GM21825 (cell line): Measurements from ENCODE around the gene TINCR.
"Not testable (repeated sequence)": the region's sequence is repeated elsewhere in the genome, so short reads cannot be mapped to it uniquely, and the experiment has no call there.

Experiments
- ATAC-seq: cut with Tn5 transposase; IDR thresholded peaks from one replicate; pipeline ENCODE4 v1.9.1; 2021; ENCODE audit warnings: mild to moderate bottlenecking, moderate library complexity; ENCODE audit not compliant: unreplicated experiment

TINCR gene

GRCh38 chr19:5561559-5561958 lies 6.2 kb downstream of the TINCR start:
- ATAC-seq, result no peak

GRCh38 chr19:5560156-5560555 lies 7.6 kb downstream of the TINCR start:
- ATAC-seq, result no peak

GRCh38 chr19:5559804-5560133 lies 8.0 kb downstream of the TINCR start:
- ATAC-seq, result no peak

DNA sequence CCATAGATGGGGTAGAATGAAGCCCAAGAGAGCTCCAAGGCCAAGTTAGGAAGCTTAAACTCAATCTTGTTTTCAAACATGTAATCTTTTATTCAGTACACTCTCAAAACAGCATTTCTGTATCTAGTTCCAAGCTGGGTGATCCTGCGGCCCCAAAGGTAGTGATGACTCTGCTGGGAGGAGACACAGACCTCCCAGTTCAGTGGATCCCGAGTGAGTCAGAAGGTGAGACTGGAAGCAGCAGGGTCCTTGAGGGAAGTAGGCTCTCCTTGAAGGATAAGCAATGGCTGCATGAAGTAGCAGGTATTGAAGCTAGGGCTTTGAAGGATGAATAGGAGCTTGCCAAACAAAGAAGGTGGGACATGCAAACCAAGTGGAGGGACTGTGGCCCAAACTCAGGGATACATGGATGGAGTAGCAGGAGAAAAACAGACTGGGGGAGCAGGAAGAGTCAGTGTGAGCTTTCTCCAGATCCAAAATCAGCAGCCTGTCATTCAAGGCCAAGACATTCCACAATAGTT lies 9.6 kb downstream of the TINCR start:
- ATAC-seq, result no peak

GRCh38 chr19:5557691-5558090 lies 10.1 kb downstream of the TINCR start:
- ATAC-seq, result no peak

GRCh38 chr19:5554828-5555227 lies 12.9 kb downstream of the TINCR start:
- no peak for ATAC-seq

GRCh38 chr19:5553892-5554291 lies 13.9 kb downstream of the TINCR start:
- no peak for ATAC-seq

GRCh38 chr19:5547881-5548280 lies 19.9 kb downstream of the TINCR start:
- ATAC-seq, result no peak

GRCh38 chr19:5545984-5546383 lies 21.8 kb downstream of the TINCR start:
- ATAC-seq, result no peak

DNA sequence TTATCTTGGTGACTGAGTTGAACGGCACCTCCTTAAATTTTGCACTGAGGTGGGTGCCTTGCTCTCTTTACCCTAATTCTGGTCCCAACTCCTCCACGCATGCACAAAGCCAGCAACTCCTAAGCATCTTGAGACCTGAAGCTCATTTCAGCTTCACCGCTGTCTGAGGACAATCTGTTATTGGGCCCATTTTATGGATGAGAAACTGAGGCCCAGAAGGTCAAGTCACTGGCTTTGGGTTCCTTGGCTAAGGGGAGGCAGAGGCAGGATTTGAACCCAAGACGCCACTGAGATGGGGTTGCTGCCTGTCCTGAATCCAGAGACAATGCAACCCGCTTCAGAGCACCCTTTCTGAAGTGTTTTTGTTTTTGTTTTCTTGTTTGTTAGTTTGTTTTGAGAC lies 22.7 kb downstream of the TINCR start:
- ATAC-seq, result no peak

- no peak for ATAC-seq
Observed at GRCh38 chr19:5542665-5543064, 25.1 kb downstream of the TINCR start.

- ATAC-seq, result no peak
Observed at GRCh38 chr19:5541456-5541855, 26.3 kb downstream of the TINCR start.

- no peak for ATAC-seq
Observed at GRCh38 chr19:5540208-5540607, 27.5 kb downstream of the TINCR start.

DNA sequence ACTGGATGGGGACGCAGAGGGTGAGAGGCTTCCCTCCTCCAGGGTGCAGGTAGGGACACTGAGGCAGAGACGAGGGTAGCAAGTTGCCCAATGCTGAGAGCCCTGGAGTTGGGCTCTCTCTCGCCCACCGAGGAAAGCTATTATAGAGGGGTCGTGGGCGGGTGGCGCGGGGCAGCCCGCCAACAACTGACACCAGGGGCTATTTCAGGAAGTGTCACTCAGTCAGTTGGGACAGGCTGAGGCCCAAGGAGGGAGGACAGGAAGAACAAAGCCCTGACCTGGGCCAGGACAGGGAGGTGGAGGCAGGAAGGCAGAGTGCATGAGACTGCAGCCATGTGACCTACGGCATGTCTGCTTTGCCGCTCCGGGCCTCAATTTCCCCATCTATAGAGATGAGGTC lies 29.9 kb downstream of the TINCR start:
- no peak for ATAC-seq

- ATAC-seq, result not testable (repeated sequence)
Observed at GRCh38 chr19:5536982-5537579, 30.7 kb downstream of the TINCR start.

DNA sequence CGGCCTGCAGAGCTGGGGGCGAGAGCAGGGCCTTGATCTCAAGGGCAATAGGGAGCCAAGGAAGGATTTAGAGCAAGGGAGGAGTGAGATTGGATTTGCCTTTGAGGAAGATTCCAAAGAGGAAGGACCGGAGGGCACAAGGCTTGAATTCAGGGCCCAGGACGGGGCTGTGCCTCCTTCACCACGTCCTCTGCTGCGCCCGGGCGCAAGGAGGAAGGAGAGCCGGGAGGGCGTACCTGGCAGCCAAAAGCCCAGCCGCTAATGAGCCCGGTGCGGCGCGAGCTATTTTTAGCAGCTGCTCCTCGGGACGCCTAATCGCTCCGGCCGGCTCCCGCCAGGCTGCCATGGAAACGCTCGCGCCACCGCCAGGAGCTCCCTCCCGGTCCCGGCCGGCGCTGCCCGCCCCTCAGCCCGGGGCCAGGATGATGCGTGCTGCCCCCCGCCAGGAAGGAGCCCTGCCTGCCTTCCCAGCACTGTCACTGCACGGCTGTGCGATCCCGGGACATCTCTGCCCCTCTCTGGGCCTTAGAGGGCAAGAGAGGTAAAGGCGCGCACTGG lies 31.3 kb downstream of the TINCR start:
- no peak for ATAC-seq

- ATAC-seq, result no peak
Observed at GRCh38 chr19:5534787-5535586, 32.8 kb downstream of the TINCR start.

- ATAC-seq, result no peak
Observed at GRCh38 chr19:5533257-5533656, 34.5 kb downstream of the TINCR start.

DNA sequence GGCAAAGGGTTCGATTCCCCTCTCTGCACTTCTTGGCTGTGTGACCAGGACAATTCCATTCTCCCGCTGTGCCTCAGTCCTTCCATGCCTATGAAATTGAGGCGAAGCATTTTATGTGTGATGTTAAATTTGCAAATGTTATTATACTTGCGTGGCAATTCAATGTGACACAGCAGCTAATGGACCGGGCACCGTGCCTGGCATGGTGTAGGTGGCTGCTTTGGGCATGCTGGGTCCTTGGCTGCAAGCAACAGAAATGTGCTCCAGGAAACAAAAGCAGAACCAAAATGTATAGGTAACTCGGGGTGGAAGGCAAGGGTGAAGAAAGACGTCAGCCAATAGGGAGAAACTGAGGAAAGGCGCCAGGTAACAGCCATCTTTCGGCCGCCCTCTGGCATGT lies 37.1 kb downstream of the TINCR start:
- no peak for ATAC-seq

DNA sequence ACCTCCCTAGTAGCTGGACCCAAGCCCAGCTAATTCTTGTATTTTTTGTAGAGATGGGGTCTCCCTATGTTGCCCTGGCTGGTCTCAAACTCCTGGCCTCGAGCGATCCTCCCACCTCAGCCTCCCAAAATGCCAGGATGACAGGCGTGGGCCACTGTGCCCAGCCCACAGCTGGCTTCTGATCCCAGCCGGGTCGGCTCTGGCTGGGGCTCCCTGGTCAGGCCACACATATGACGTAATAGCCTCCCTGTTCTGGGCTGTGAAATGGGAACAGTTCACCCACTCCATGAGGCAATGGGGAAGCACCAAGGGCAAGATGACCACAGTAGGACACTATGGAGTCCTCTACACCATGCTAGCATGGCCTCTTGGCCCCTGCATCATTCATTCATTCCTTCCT lies 41.1 kb downstream of the TINCR start:
- no peak for ATAC-seq

- no peak for ATAC-seq
Observed at GRCh38 chr19:5524081-5524480, 43.7 kb downstream of the TINCR start.

DNA sequence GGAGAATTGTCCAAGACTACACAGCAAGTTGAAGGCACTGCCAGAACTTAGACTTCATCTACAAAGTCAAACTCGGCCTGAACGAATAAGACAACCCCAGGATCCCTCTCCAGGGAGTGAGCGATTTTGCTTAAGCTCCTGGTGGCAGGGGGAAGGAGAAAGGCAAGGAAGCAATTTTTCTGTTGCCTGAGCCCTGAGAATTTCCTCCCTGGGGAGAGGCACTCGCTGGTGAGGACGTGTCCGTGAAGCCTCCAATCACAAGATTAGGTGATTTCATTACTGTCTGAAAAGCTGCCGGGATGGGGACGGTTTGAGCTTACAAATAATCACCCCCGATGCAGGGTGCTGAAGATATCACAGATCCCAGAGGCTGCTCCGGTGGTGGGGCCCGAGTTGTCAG lies 45.6 kb downstream of the TINCR start:
- no peak for ATAC-seq
